CMK (cell line): Measurements from ENCODE around the gene ANAPC15.
"Not testable (repeated sequence)": the region's sequence is repeated elsewhere in the genome, so short reads cannot be mapped to it uniquely, and the experiment has no call there.

Experiments
- DNase-seq: peaks from one replicate; pipeline ENCODE4 v3.0.0-alpha.2; 2010; ENCODE audit warnings: low read depth

ANAPC15 gene

GRCh38 chr11:72112143-72112977, at the start of gene ANAPC15:
Gene ANAPC15 (minus strand): TSS chr11:72112695. CDS start chr11:72111276, 1,419 bp downstream.
- DNase-seq, result peak; percentile 99

- DNase-seq, result no peak
These were observed 47.8 kb upstream of the ANAPC15 start for GRCh38 chr11:72160319-72160718.

DNA sequence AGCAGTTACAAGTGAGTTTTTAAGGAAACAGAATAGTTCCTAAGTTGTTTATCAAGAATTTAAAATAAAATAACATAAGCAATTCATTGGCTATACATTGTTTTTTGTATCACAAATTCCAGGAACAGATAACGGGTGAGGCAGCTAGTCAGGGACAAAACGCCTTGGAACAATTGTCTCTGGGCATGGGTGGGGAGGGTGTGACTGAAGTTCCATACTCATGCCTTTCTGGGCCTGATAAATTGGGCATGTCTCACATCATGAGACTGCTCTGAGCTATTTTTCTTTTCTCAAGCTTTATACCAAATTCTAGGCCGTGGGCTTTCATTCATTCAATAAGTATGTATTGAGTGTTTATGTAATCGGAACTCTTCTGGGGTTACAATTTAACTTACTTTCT, 44.6 kb upstream of the ANAPC15 start:
- DNase-seq, result no peak

GRCh38 chr11:72155751-72156150, 43.3 kb upstream of the ANAPC15 start:
- DNase-seq, result no peak

DNA sequence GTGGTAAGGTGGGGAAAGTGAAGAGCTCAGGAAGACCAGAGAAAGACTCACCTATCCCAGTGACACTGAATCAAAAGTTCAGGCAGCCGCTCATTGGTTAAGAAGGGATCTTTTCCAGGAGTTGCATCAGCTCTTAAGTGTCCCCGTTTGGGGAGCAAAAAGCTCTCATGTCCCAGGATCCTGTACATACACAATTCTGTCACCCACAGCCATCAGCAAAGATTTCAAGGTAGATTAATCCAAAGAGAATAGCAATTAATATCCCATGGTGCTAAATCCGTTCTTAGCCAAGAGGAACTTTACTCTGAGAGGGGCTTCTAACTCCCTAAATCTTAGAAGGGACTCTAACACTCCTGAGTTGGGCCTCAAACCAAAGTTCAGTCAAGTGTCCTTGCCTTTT, 42.3 kb upstream of the ANAPC15 start:
- no peak for DNase-seq

GRCh38 chr11:72153874-72154273, 41.4 kb upstream of the ANAPC15 start:
- DNase-seq, result not testable (repeated sequence)

GRCh38 chr11:72150882-72151281, 38.4 kb upstream of the ANAPC15 start:
- no peak for DNase-seq

GRCh38 chr11:72146625-72147024, 34.1 kb upstream of the ANAPC15 start:
- DNase-seq, result no peak

DNA sequence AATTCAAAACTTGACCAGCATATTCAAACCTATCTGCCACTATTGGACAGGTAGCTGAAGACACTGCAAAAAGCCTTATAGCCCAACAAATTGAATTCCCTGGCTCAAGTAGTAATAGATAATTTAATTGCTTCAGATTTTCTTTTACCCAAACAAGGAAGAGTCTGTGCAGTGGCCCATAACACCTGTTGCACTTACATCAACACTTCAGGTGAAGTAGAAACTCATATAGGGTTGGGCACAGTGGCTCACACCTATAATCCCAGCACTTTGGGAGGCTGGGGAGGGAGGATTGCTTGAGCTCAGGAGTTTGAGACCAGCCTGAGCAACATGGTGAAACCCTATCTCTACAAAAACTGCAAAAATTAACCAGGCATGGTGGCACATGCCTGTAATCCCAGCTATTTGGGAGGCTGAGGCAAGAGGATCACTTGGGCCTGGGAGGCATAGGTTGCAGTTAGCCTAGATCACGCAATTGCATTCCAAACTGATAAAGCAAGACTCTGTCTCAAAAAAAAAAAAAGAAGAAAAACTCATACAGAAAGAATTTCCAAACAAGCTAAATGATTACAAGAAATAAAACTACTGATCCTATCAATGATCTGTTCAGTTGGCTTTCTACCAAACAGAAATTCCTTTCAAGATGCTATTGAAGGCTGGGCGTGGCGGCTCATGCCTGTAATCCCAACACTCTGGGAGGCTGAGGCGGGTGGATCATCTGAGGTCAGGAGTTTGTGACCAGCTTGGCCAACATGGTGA, 32.5 kb upstream of the ANAPC15 start:
- DNase-seq, result no peak

DNA sequence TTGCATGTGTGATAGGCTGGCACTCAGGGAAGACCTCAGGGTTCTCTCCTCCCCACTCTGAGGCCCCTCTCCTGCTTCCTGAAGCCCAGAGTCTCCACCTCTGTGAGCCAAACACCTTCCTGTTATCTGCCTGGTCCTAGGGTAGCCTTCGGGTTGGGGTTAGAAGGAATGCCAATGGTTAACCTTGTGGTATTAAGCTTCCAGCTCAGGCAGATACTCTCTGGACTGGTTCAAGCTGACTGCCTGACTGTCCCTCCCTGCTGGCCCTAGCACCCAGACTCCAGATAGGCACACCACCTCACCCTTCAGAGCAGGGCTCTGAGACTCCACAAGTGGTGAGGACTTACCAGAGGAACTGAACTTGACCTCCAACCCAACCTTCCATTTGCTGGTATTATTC, 30.0 kb upstream of the ANAPC15 start:
- DNase-seq, result not testable (repeated sequence)

- not testable (repeated sequence) for DNase-seq
These were observed 29.6 kb upstream of the ANAPC15 start for GRCh38 chr11:72142086-72142485.

DNA sequence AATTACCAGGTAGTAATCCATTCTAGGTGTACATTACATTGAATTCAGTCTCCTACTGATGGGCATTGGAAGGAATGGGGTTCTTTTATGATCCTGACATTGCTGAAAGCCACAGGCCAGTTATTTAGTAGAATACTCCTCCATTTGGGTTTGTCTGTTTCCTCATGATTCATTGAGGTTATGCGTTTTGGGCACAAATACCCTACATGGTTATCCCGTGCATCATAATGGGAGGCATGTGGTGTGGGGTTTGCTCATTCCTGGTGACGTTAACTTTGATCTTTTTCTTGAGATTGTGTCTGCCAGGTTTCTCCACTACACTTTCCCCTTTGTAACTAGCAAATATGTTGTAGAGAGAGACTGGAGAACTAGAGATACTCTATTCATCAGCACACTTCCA, 28.6 kb upstream of the ANAPC15 start:
- no peak for DNase-seq

DNA sequence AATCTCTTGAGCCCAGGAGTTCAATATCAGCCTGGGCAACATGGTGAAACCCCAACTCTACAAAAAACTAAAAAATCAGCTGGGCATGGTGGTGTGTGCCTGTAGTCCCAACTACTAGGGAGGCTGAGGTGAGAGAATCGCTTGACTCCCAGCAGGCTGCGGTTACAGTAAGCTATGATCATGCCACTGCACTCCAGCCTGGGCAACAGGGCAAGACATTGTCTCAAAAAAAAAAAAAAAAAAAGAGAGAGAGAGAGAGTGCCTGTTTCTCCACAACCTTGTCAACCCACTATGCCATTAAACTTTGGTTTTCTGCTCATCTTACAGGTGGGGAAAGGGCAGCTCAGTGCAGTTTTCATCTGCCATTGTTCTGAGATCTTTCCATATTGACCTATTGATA, 28.2 kb upstream of the ANAPC15 start:
- no peak for DNase-seq

DNA sequence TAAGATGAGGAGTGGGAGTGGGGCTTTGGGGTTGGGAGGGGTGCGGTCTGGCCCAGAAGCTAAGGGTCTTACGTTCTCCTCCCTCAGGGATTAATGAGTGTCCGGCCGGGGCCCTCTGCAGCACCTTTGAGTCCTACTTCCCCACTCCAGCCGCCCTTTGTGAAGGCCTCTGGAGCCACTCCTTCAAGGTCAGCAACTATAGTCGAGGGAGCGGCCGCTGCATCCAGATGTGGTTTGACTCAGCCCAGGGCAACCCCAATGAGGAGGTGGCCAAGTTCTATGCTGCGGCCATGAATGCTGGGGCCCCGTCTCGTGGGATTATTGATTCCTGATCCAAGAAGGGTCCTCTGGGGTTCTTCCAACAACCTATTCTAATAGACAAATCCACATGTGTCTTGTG, 27.0 kb upstream of the ANAPC15 start:
- no peak for DNase-seq

DNA sequence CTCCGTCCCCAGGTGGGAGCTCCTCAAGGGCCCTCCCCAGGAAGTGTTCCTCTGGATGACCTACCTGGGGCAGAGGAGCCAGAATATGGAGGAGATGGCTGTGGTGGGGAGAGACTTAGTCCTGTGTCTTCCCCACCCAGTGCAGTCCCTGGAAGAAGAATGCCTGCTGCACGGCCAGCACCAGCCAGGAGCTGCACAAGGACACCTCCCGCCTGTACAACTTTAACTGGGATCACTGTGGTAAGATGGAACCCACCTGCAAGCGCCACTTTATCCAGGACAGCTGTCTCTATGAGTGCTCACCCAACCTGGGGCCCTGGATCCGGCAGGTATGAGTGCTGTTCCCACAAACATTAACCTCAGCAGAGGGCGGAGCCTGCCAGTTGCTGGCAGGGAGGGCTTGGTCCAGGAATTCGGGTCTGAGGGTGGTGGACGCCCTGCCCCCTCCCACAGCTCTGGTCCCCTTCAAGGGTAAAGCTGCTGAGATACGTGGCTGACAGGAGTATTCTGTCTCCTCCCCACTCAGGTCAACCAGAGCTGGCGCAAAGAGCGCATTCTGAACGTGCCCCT, 26.4 kb upstream of the ANAPC15 start:
- no peak for DNase-seq

- DNase-seq, result no peak
These were observed 24.3 kb upstream of the ANAPC15 start for GRCh38 chr11:72136684-72137262.

GRCh38 chr11:72135891-72136683, 23.6 kb upstream of the ANAPC15 start:
- no peak for DNase-seq

- not testable (repeated sequence) for DNase-seq
These were observed 23.0 kb upstream of the ANAPC15 start, which contains the start of gene FOLR3 for GRCh38 chr11:72135473-72135872. Gene FOLR3 (plus strand): TSS chr11:72135725. CDS start chr11:72135953, 228 bp downstream.

DNA sequence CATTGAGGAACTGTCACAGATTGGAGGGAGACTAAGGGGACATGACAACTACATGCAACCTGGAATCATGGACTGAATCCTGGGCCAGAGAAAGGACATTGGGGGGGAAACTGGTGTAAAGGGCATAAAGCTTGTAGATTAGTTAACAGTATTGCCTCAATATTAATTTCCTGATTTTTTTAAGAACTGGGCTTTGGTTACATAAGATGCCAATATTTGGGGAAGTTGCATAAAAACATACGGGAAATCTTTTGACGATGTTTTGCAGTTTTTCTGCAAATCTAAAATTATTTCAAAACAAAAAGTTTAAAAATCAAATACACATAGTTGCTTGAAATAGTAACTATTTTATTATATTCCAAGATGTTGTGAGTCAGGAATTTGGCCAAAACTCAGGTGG, 20.2 kb upstream of the ANAPC15 start:
- DNase-seq, result no peak

DNA sequence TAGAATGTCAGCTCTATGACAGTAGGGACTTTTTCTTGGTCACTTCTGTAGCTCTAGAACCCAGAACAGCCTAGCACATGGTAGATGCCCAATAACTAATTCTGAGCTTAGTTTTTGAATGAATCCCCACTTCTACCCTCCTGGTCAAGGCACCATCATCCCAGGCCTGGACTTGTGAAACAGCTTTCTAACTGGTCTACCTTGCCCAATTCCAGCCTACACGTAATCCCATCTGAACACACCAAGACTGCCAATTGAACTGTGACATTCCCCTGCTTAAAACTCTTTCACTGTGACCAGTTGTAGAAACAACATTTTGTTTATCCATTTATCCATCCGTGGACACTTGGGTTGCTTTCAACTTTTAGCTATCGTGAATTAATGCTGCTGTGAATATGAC, 16.9 kb upstream of the ANAPC15 start:
- DNase-seq, result no peak

- no peak for DNase-seq
These were observed 15.4 kb upstream of the ANAPC15 start for GRCh38 chr11:72127923-72128322.

- DNase-seq, result no peak
These were observed 13.5 kb upstream of the ANAPC15 start for GRCh38 chr11:72125956-72126355.
